SK-MEL-5 (cell line): ENCODE data around the gene VWA8. TPM values are rescaled to one million over a fixed set of nuclear protein-coding genes. Genes with fewer than 3 reads are reported as not detected.
A peak's percentile ranks its signal among the peaks of the same experiment; 100 is the strongest.
"Not testable (repeated sequence)": the region's sequence is repeated elsewhere in the genome, so short reads cannot be mapped to it uniquely, and the experiment has no call there.

ENCODE experiments used
- DNase-seq: peaks from one replicate; pipeline ENCODE4 v3.0.0-alpha.2; 2016; ENCODE audit warnings: low read depth, low spot score
- in situ Hi-C: cut with HindIII; loops from 2 replicates; pipeline ENCODE4 v1.10.0; 2016; ENCODE audit warnings: low sequenced_read_pairs, high pct_unique_total_duplicates, low pct_unique_long_range_greater_than_20kb
- total RNA-seq: library from RNA; depleted of rRNA; stranded (reverse); fragments of >200 nt; shearing (Covaris generic); gene quantifications from 2 replicates; pipeline ENCODE4 v1.2.3, GENCODE V29; 2014

Gene VWA8
- total RNA-seq, 1 experiment from 2014 or later: 20.3 TPM

DNA sequence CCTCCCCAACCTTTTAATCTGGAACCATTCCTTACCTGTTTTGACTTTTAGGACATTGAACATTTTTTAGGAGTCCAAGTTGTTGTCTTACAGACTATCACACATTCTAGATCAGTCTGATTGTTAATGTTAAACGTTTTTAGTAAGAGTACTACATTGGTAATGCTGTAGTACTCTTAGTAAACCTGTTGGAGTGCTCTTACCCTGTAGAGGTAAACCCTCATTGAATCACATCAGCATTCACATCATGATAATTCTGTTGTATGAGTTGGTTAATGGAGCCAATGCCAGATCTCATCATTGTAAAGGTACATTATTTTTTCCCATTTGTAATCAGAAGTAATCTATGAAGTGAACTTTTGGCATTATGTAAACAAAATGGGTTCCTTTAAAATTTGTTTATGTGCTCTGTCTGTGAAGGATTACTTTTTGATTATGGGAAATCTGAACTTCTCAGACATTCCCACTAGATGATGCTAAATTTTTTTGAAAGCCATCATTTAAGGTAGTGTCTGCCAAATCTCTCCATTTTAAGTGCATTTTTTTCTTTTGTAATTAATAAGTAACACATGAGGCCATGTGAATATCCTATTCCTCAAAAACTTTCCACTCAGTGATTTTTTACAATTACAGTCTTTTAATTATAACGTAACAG, 55.2 kb downstream of the VWA8 start:
- in situ Hi-C loops: no loop called here
- DNase-seq: peak; percentile 73

DNA sequence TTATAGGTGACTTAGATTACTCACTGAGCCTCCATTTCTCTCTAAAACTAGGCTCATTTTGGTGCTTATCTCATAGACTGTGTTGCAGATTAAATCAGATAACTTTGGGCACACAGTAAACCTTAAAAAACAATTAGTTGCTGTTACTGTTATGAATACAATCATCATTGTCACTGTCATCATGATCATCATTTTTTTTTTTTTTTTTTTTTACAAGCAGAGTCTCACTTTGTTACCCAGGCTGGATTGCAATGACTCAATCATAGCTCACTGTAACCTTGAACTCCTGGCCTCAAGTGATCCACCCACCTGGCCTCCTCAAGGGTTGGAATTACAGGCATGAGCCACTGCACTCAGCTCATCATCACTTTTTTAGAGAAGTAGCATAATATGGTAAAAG, 60.0 kb downstream of the VWA8 start:
- in situ Hi-C loops: no loop called here
- no peak for DNase-seq

DNA sequence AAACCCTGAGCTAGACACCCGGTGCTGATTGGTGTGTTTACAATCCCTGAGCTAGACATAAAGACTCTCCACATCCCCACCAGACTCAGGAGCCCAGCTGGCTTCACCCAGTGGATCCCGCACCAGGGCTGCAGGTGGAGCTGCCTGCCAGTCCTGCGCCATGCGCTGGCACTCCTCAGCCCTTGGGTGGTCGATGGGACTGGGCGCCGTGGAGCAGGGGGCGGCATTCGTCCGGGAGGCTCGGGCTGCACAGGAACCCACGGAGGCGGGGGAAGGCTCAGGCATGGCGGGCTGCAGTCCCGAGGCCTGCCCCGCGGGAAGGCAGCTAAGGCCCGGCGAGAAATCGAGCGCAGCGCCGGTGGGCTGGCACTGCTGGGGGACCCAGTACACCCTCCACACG, 62.5 kb downstream of the VWA8 start:
- DNase-seq, in situ Hi-C loops: not testable (repeated sequence)

DNA sequence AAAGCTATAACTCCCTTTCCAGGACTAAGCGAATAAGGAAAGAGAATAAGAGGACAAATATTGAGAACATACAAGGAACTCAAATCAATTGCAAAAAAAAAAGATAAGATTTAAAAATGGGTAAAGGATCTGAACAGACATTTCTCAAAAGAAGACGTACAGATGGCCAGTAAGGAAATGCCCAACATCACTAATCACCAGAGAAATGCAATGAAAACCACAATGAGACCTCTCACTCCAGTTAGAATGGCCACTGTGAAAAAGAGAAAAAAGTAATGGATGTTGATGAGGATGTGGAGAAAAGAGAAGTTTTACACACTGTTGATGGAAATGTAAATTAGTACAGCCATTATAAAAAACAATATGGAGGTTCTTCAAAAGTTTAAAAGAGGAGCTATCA, 63.8 kb downstream of the VWA8 start:
- in situ Hi-C loops: no loop called here
- no peak for DNase-seq

DNA sequence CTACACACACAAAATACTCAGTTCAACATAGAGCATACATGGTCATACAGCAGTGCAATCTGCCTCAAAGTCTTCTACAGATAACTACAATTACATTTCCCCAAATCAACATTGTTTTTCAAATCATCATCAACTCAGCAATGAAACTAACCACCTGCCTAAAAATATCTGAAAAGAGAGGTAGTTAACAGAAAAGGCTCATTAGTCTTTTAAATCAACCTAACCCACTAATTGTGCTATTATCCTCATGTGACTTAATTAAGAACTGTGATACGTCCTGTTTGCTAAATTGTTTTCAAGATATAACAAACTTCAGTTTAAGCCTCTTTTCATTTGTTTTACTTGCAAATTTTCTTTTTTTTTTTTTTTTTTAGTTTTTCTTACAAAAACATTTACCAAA, 65.4 kb downstream of the VWA8 start:
- in situ Hi-C loops: no loop called here
- no peak for DNase-seq

DNA sequence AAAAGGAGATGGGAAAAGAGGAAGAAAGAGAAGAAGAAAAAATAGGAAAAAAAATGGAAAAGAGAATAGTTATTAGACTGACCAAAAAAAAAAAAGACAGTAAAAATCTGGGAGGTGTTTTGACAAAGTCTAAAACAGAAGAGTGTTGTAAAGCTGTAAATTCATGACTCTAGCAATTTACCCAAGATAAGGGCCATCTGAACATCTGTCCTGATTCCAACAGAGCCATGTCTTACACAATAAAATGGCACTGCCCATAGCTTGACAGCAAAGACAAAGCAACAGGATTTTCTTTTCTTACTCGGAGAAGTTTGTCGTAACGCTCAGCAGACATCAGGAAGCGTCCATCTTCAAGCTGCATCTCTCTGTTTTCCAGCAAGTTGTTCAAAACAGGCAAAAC, 69.8 kb downstream of the VWA8 start:
- in situ Hi-C loops: no loop called here
- DNase-seq: no peak

DNA sequence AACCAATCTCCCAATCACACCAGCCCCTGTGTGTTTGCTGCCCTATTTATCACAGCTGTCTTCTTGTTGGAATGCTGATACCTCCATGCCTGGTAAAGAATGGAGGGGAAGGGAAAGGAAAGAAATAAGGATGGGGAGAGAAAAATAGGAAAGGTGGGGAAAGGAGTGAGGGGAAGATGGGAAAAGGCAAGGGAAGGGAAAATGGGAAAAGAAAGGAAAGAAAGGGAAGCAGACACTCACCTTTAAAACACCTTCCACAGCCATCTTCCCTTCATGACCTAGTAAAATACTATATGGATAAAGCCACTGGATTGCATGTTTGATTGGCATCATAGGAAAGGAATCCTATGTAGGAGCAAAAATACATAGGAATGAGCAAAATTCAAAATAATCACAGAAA, 77.8 kb downstream of the VWA8 start:
- in situ Hi-C loops: no loop called here
- DNase-seq: no peak

DNA sequence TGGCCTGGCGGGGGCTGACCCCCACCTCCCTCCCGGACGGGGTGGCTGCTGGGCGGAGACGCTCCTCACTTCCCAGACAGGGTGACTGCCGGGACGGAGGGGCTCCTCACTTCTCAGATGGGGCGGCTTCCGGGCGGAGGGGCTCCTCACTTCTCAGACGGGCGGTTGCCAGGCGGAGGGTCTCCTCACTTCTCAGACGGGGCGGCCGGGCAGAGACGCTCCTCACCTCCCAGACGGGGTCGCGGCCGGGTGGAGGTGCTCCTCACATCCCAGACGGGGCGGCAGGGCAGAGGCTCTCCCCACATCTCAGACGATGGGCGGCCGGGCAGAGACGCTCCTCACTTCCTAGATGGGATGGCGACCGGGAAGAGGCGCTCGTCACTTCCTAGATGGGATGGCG, 79.0 kb downstream of the VWA8 start:
- in situ Hi-C loops, DNase-seq: not testable (repeated sequence)

DNA sequence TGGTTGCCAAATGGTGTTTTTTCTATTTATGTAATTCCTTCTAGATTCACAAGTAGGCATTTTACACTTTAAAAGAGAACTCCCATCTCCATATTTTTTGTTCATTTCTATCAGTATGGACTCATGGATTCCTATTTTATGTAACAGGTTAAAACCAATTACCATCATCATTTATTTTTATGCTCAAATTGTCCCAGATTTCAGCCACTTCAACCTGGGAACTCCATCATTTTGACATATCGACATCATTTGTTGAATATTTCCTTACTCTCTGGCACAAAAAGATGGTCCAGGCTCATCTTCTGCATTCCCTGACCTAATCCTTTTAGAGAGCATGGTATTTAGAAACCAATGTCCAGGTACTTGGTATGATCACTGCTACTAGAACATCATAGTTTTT, 79.9 kb downstream of the VWA8 start:
- DNase-seq: no peak
- in situ Hi-C loops: no loop called here

DNA sequence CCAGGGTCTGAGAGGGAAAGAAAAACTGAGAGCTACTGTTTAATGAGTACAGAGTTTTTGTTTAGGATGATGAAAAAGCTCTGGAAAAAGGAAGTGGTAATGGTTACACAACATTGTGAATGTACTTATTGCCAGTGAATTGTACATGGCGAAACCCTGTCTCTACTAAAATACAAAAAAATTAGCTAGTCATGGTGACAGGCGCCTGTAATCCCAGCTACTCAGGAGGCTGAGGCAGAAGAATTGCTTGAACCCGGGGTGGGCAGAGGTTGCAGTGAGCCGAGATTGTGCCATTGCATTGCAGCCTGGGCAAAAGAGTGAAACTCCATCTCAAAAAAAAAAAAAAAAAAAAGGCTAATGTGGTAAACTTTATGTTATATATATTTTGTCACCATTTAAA, 96.3 kb downstream of the VWA8 start:
- in situ Hi-C loops: no loop called here
- DNase-seq: peak; percentile 31

DNA sequence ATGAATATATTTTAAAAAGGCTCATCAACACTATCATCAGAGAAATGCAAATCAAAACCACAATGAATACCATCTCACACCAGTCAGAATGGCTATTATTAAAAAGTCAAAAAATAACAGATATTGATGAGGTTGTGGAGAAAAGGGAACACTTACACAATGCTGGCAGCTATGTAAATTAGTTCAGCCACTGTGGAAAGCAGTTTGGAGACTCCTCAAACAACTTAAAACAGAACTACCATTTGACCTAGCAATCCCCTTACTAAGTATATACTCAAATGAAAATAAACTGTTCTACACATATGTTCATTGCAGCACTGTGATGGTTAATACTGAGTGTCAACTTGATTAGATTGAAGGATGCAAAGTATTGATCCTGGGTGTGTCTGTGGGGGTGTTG, 98.2 kb downstream of the VWA8 start:
- in situ Hi-C loops, DNase-seq: not testable (repeated sequence)

DNA sequence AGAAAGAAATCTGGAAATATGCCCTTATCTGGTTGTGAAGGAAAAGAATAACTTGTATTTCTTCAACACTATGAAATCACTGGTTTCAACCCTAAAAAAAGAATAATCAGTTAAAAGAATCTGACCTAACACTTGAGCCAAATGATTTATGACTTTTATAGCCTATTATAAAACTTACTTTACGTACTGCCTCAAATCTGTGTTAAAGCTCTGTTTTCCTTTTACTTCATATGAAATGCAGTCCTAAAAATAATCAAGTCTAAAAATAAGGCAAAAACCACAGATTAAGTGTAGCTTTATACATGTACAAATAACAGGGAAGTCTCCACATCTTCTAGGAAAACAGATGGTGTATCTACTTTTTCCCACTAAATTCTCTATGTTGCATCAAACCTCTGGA, 101.3 kb downstream of the VWA8 start:
- DNase-seq: no peak
- in situ Hi-C loops: no loop called here

DNA sequence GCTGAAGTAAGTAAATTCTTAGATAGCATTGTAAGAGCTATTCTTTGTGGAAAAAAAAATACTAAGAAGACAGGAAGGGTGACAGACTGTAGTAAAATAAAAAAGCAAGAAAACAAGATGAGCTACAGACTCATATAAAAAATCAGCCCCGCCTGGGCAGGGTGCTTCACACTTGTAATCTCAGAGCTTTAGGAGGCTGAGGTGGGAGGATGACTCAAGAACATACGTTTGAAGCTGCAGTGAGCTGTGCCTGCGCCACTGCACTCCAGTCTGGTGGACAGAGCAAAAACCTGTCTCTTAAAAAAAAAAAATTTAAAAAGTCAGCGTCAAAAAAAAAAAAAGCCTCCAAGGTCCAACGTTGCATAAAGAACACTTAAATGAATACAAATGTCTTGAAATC, 102.1 kb downstream of the VWA8 start:
- in situ Hi-C loops: no loop called here
- DNase-seq: no peak

DNA sequence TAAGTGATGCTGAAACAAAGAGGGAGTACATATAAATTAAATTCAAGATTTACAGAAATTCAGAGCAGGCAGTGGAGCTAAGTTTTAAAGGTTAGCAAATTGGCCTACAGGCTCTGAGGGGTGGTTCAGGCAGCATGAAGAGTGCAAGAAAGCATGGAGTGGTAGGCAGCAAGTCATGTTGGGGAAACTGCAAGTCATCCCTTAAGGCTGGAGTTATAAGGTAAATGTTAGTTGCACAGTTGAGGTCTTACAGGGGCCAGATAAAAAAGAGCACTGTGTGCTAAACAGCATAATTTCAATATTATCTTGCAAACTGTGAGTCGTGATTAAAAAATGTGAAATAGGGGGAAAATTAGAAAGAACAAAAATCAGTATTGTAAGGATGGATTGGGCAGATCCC, 106.2 kb downstream of the VWA8 start:
- no peak for DNase-seq

DNA sequence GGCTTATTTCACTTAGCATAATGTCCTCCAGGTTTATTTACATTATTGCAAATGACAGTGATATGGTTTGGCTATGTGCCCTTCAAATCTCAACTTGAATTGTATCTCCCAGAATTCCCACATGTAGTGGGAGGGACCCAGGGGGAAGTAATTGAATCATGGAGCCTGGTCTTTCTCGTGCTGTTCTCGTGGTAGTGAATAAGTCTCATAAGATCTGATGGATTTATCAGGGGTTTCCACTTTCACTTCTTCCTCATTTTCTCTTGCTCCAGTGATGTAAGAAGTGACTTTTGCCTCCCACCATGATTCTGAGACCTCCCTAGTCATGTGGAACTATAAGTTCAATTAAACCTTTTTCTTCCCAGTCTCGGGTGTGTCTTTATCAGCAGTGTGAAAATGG, 109.6 kb downstream of the VWA8 start:
- in situ Hi-C loops: no loop called here
- no peak for DNase-seq

More for the DNA sequence above, 106.2 kb downstream of the VWA8 start:
- in situ Hi-C loops: no loop called here

DNA sequence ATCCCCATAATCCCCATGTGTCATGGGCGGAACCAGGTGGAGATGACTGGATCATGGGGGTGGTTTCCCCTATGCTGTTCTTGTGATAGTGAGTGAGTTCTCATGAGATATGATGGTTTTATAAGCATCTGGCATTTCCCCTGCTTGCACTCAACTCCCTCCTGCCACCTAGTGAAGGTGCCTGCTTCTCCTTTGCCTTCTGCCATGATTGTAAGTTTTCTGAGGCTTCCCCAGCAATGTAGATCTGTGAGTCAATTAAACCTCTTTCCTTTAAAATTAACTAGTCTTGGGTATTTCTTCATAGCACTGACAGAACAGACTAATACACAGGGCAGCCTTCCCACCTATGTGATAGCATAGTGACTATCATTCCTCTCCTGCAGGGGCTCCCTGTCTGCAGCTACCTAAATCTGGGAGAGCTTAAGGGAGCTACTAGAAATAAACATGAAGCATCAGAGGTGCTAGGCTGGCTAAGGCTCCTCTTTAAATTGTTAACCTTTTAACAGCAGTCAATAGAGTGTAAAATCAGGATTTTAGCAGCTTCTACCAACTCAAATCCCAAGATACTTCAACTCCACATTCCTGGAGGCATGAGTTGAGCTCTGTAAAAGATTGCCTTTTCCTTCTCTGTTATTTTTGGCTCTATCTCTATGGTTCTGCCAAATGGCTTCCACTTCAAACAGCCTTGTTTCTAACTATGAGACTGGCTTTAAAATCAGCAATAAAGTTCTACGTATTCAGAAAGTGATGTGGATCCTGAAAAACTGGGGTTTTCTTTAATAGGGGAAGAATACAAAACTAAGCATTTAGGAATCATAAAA, 112.3 kb downstream of the VWA8 start:
- peak; percentile 14 for DNase-seq
- in situ Hi-C loops: no loop called here

DNA sequence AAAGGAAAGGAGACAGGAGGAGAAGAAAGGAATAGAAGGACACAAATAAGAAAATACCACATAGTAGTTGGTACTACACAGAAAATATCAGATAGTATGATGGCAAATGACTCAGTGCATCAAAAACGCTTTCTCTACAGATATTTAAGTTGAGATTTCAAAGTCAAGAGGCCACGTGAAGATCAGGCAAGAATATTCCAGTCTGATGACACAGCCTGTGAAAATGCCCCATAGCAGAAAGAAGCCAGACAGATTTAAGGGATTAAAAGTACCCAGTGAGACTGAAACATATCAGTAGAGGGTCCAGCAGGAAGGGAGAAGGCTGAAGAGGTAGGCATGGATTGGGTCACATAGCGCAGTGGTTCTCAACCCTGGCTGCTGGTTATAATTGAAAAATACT, 113.7 kb downstream of the VWA8 start:
- in situ Hi-C loops: no loop called here
- DNase-seq: no peak

DNA sequence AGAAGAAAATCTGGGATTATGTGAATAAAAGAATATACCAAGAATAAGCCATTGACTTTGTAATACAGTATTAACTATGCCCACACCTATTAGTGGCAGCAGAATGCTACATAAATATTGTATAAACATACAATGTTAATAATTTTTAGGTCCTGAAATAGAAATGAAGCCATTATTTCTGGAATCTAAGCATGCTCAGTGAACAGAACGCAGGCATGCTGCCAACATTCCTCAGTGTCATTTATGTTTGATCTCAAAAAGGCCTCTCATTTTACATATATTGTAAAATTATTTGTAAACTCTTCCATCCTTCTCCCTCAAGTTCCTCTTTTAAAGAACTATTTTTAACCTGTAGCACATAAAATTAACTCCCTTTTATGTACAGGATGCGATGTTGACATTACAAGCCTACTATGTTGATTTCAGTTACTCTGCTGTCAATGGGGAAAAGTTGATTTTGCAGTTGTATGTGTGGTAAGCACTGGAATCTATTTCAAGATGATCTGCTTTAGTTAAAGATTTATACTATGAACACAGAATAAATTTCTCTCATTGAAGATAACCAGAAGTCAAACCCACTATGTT, 118.8 kb downstream of the VWA8 start:
- no peak for DNase-seq
- in situ Hi-C loops: no loop called here

DNA sequence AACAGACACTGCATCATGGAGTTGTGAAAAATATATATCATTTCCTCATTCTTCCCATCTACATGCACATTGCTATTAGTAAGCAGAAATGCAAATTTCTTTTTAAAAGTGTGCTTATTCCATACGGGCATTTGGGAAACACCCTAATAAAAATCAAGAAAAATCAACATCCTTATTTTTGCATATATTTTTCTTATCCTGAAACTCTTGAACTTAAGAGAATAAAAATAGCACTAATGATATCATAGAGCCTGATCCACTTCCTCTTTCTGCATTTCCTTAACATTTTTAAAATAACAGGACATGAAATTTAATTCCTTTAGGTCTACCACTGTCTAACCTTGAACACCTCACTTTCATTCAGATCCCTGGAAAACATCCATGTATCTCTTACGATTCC, 123.3 kb downstream of the VWA8 start:
- no peak for DNase-seq
- in situ Hi-C loops: no loop called here
